GM12874 (cell line): Measurements from ENCODE around the gene FARS2.

Source experiments
- CTCF ChIP-seq: IDR thresholded peaks from 2 replicates; pipeline ENCODE4 v1.5.1; 2011; ENCODE audit warnings: low read depth, mild to moderate bottlenecking, control low read depth, low read length, moderate library complexity; ENCODE audit not compliant: insufficient read depth

FARS2 gene

GRCh38 chr6:5701174-5701573 is 439.9 kb downstream of the FARS2 start:
- no peak for TF ChIP-seq CTCF

GRCh38 chr6:5704708-5705107 is 443.4 kb downstream of the FARS2 start:
- TF ChIP-seq CTCF = no peak

GRCh38 chr6:5705252-5705651 is 443.9 kb downstream of the FARS2 start:
- no peak for TF ChIP-seq CTCF

- TF ChIP-seq CTCF = no peak
Measured at GRCh38 chr6:5706124-5707033, 445.1 kb downstream of the FARS2 start.

GRCh38 chr6:5707281-5708045 is 446.1 kb downstream of the FARS2 start:
- no peak for TF ChIP-seq CTCF

- no peak for TF ChIP-seq CTCF
Measured at GRCh38 chr6:5710516-5710915, 449.2 kb downstream of the FARS2 start.

GRCh38 chr6:5710936-5711335 is 449.6 kb downstream of the FARS2 start:
- no peak for TF ChIP-seq CTCF
